Measurements from ENCODE around the gene NECAB2. TPM values are rescaled to one million over a fixed set of nuclear protein-coding genes. Genes with fewer than 3 reads are reported as not detected.

NECAB2 gene
- total RNA-seq, 1 donor from 2014 or later: 19.6 TPM

GRCh38 chr16:83951544-83951943 is 16.5 kb upstream of the NECAB2 start:
- Mint-ChIP-seq H3K36me3 (ENCODE audit: low read depth) (no peaks in the 10 kb centered on the region), H3K4me1 (peaks cover 12% of the 10 kb centered on the region), H3K27ac (ENCODE audit: unreplicated experiment) (no peak overlapping the region), H3K27me3 (ENCODE audit: low read depth) (peaks cover 9% of the 10 kb centered on the region), H3K9me3 (no peaks in the 10 kb centered on the region), H3K4me3 (peak overlapping the region; percentile 44)
- no peak for DNase-seq (ENCODE audit: low read depth, low spot score)
- TF ChIP-seq, protein P1, sequence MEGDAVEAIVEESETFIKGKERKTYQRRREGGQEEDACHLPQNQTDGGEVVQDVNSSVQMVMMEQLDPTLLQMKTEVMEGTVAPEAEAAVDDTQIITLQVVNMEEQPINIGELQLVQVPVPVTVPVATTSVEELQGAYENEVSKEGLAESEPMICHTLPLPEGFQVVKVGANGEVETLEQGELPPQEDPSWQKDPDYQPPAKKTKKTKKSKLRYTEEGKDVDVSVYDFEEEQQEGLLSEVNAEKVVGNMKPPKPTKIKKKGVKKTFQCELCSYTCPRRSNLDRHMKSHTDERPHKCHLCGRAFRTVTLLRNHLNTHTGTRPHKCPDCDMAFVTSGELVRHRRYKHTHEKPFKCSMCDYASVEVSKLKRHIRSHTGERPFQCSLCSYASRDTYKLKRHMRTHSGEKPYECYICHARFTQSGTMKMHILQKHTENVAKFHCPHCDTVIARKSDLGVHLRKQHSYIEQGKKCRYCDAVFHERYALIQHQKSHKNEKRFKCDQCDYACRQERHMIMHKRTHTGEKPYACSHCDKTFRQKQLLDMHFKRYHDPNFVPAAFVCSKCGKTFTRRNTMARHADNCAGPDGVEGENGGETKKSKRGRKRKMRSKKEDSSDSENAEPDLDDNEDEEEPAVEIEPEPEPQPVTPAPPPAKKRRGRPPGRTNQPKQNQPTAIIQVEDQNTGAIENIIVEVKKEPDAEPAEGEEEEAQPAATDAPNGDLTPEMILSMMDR (conservative IDR thresholded peaks at IDR 0.05): no peak

GRCh38 chr16:83952587-83952939 is 15.5 kb upstream of the NECAB2 start:
- Mint-ChIP-seq H3K9me3 (no peaks in the 10 kb centered on the region), H3K27ac (ENCODE audit: unreplicated experiment) (peak overlapping the region; percentile 75), H3K4me1 (peaks cover 12% of the 10 kb centered on the region), H3K4me3 (no peak overlapping the region), H3K27me3 (ENCODE audit: low read depth) (peaks cover 9% of the 10 kb centered on the region), H3K36me3 (ENCODE audit: low read depth) (no peaks in the 10 kb centered on the region)
- DNase-seq (ENCODE audit: low read depth, low spot score): no peak
- TF ChIP-seq, protein P1 (conservative IDR thresholded peaks at IDR 0.05): no peak

DNA sequence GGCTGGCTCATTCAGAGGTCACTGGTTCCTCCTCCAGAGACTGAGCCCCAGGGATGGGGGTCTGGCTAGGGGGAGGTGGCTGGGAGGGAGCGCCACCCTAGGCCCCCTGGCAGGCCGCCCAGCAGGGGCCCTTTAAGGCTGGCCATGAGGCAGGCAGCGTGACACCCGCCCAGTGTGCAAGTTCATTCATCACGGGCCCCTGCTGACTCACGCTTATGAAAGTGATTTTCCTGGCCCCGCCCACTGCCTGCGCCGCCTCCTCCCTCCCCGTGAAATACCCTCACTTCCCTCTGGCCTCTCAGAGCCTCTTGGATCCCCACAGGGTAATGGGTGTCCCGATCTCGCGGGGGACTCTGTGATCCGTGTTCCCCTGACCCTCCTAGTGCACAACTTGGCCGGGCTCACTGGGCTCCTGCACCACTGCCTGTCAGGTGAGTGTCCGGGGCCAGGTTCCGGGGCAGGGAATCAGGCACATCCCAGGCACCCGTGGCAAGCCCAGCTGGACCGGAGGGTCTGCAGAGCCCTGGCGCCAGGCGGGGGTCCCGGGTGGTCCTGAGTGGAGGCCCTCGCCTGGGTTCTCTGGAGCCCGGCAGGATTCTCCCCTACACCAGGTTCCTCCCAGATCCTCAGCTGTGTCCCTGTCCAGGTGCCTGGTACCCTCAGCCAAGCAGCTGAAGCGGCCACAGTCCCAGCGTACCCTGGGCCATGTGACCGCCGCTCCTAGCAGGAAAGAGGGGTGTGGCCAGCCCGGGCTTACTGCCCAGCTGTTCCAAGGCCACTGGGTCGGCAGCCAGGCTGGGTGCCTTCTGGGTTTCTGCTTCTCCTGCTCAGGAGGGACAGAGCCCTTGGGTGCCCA is 14.9 kb upstream of the NECAB2 start, which contains the start of gene OSGIN1:
TSS of gene OSGIN1 (plus strand) at position 301 of the 856 bp plus-strand sequence. CDS start 4,432 bp downstream, outside the sequence.
- peak within 1 kb of the TSS; percentile 75 for H3K27ac Mint-ChIP-seq (ENCODE audit: unreplicated experiment)
- peak; percentile 61 for DNase-seq (ENCODE audit: low read depth, low spot score)
- no peaks in the 10 kb centered on the region for H3K9me3 Mint-ChIP-seq
- peaks cover 9% of the 10 kb centered on the region for H3K27me3 Mint-ChIP-seq (ENCODE audit: low read depth)
- TF ChIP-seq, protein P1 (conservative IDR thresholded peaks at IDR 0.05): no peak
- H3K4me3 Mint-ChIP-seq: peak within 1 kb of the TSS; percentile 68
- peaks cover 12% of the 10 kb centered on the region for H3K4me1 Mint-ChIP-seq
- no peaks in the 10 kb centered on the region for H3K36me3 Mint-ChIP-seq (ENCODE audit: low read depth)

DNA sequence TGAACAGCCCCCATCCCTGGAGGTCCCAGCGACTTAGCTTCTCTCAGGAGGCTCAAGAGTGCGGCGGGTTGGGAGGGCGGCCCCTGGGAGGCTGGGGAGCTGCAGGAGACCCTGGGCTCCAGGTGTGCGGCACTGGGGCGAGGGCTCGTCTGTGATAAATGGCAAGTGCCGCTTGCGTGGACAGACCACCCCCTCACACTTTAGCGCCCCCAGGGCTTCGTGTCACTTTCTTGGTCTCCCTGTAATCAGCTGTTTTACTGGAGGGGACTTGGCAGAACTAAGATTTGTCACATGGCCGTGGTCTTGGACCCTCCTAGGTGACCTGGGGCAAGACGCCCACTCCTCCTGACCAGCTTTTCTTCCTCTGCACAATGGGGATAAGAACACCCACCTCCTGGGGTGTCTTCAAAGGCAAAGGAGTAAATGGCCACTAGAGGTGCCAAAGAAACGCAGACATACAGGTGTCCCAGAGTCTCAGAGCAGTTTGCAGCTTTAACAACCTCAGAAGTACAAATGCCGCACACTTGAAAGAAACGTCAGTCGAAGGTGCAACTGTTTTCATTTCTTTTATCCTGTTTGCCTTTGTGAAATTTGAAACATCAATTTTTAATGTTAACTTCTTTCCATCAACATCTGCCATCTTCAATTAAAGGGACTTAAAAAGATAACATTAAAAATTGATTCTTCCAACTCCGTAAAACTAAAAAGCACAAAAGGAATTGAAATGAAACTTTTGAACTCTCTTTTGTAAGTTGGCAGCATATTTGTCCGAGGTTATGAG is 14.1 kb upstream of the NECAB2 start:
- TF ChIP-seq, protein P1 (conservative IDR thresholded peaks at IDR 0.05): peak; percentile 63
- no peaks in the 10 kb centered on the region for H3K36me3 Mint-ChIP-seq (ENCODE audit: low read depth)
- no peak for DNase-seq (ENCODE audit: low read depth, low spot score)
- peaks cover 12% of the 10 kb centered on the region for H3K4me1 Mint-ChIP-seq
- peaks cover 9% of the 10 kb centered on the region for H3K27me3 Mint-ChIP-seq (ENCODE audit: low read depth)
- no peaks in the 10 kb centered on the region for H3K9me3 Mint-ChIP-seq
- no peak overlapping the region for H3K27ac Mint-ChIP-seq (ENCODE audit: unreplicated experiment)
- peak overlapping the region; percentile 72 for H3K4me3 Mint-ChIP-seq

- Mint-ChIP-seq H3K4me3 (peak overlapping the region; percentile 72), H3K27me3 (ENCODE audit: low read depth) (peaks cover 9% of the 10 kb centered on the region), H3K27ac (ENCODE audit: unreplicated experiment) (no peak overlapping the region), H3K9me3 (no peaks in the 10 kb centered on the region), H3K36me3 (ENCODE audit: low read depth) (no peaks in the 10 kb centered on the region), H3K4me1 (peaks cover 12% of the 10 kb centered on the region)
- no peak for DNase-seq (ENCODE audit: low read depth, low spot score)
- TF ChIP-seq, protein P1 (conservative IDR thresholded peaks at IDR 0.05): no peak
Measured at GRCh38 chr16:83954577-83955016, 13.4 kb upstream of the NECAB2 start.

Data from neural crest cell (in vitro differentiated cells).